Activated CD8-positive, alpha-beta memory T cell treated with anti-CD3 and anti-CD28 coated beads, Interleukin-2, amount 50 U/mL, for 24 hours (primary cell): Measurements from ENCODE around the gene VILL.
"Not testable (repeated sequence)": the region's sequence is repeated elsewhere in the genome, so short reads cannot be mapped to it uniquely, and the experiment has no call there.

Experiments
- DNase-seq: peaks from one replicate; pipeline ENCODE4 v3.0.0-alpha.2; 2020; ENCODE audit errors: extremely low read depth

The VILL gene

DNA sequence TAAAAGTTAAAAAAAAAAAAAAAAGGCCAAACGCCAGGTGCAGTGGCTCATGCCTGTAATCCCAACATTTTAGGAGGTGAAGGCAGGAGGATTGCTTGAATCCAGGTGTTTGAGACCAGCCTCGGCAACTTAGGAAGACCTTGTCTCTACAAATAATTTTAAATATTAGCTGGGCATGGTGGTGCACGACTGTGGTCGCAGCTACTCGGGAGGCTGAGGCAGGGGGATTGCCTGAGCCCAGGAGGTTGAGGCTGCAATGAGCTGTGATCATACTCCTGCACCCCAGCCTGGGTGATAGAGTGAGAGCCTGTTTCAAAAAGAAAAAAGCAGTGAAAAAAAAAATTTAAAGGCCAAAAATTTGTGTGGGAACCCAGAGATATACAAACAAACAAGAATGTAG is 45.7 kb downstream of the VILL start:
- no peak for DNase-seq

- no peak for DNase-seq
Observed at GRCh38 chr3:38036906-38037305, 46.3 kb downstream of the VILL start.

DNA sequence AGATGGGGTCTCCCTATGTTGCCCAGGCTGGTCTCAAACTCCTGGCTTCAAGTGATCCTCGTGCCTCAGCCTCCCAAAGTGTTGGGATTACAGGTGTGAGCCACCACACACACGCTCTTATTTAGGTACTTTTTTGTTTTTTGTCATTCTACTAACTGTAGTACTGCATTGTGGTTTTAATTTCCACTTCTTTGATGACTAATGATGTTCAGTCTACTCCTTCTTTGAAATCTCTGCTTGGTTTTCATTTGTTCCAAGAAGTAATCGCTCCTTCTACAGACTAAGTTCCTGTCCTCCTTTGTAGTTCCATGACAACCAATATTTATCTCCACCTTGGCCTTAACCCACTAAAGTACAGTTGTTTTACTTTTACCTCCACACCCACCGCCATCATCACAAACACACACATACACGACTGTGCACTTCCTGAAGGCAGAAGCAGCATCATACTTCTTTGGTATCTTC is 47.9 kb downstream of the VILL start:
- no peak for DNase-seq

- peak; percentile 55 for DNase-seq
Observed at GRCh38 chr3:38039101-38039898, 48.7 kb downstream of the VILL start, which contains the start of gene DLEC1. TSS of gene DLEC1 (plus strand) at chr3:38039208. CDS start at chr3:38039226, 18 bp downstream.

DNA sequence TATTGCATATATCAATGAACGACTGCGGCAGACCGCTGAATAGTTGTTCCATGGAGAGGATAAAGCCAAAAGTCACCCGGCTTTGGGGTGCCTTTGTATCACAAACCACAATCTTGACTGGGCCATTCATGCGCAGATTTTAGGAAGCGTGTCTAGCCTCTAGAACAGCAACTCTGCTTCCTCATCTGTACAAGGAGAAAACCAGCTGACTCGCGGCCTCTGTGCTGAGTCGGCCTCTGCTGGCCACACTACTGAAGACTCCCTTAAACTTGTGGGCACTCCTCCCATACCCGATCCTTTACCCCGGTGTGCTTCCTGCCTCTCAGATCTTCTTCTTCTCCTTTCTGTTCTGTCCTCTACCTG is 49.3 kb downstream of the VILL start:
- DNase-seq, result no peak

GRCh38 chr3:38040401-38040800 is 49.8 kb downstream of the VILL start:
- no peak for DNase-seq

GRCh38 chr3:38043486-38043885 is 52.9 kb downstream of the VILL start:
- DNase-seq, result no peak

- DNase-seq, result no peak
Observed at GRCh38 chr3:38046027-38046426, 55.4 kb downstream of the VILL start.

DNA sequence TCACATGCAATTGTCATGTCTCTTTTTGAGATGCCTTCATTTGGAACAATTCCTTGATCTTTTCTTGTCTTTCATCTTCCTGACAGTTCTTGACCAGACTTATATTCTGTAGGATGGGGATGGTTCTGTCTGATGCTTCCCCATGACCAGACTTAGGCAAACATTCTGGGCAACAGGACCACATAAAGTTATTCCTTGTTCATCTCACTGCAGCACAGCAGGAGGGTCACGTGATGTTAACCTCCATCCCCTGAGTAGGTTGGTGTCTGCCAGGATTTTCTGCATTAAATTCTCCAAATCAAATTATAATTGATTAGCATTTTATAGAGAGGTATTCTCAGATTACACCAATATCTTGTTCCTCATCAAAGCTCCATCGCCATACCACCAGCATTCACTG is 56.2 kb downstream of the VILL start:
- DNase-seq, result no peak

DNA sequence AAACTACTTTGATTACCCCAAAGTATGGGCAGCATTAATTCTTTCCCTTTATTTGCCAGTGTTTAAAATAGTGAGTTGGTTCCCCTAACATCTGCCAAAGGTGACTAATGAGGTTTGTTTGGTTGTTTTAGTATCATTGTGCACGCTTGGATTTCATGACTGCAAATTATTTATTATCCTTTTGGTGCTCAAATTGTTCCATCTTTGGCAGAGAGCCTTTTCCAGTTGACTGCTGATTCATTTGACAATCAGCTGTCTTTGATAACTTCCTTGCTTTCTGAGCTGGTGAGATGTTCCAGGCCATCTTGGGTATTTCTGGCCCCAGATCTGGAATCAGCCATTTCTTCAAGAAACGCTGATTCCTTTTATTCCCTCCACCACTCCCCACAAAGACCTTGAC is 57.3 kb downstream of the VILL start:
- DNase-seq, result no peak

GRCh38 chr3:38049358-38050126 is 59.0 kb downstream of the VILL start:
- no peak for DNase-seq

DNA sequence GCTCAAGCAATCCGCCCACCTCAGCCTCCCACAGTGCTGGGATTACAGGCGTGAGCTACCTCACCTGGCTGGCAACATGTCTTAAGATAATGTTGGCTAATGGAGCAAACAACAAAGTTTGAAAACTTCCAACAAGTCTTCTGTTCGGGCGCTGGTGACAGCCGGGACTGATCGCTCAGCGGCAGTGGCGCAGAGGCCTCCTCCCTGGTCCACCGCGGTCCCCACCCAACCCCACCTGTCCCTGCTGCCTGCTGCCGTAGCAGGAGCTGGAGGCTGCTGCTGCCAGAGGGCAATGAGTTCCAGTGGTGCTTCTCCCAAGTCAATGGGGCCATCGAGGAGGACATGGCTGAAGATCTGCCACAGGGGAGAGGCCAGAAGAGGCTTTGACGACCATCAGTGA is 60.5 kb downstream of the VILL start:
- DNase-seq, result no peak

- DNase-seq, result not testable (repeated sequence)
Observed at GRCh38 chr3:38053286-38053685, 62.7 kb downstream of the VILL start.

DNA sequence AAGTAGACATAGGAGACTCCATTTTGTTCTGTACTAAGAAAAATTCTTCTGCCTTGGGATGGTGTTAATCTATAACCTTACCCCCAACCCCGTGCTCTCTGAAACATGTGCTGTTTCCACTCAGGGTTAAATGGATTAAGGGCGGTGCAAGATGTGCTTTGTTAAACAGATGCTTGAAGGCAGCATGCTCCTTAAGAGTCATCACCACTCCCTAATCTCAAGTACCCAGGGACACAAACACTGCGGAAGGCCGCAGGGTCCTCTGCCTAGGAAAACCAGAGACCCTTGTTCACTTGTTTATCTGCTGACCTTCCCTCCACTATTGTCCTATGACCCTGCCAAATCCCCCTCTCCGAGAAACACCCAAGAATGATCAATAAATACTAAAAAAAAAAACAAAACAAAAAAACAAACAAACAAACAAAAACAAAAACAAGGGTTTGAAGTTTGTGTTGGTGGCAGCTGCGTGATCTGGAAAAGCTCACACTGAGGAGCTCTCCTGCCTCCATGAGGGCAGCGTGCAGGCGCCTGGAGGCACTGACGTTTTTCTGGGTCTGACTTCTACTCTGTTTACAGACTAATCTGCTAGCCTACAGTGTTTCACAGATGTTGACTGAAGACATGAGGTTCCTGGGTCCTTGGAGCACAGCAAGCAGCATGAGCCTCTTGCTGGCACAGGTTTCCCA is 63.4 kb downstream of the VILL start:
- DNase-seq, result not testable (repeated sequence)

GRCh38 chr3:38054499-38055001 is 64.0 kb downstream of the VILL start:
- DNase-seq, result no peak
